Myocyte (in vitro differentiated cells): Measurements from ENCODE around the gene OR13C5. TPM values are rescaled to one million over a fixed set of nuclear protein-coding genes. Genes with fewer than 3 reads are reported as not detected.

Experiments
- DNase-seq: peaks from one replicate; pipeline ENCODE4 v3.0.0-alpha.2; 2012; ENCODE audit warnings: low read depth
- total RNA-seq: library from RNA; depleted of rRNA; stranded (reverse); fragments of >200 nt; gene quantifications from 2 replicates; pipeline ENCODE4 v1.2.3, GENCODE V29; 2014

The OR13C5 gene
- total RNA-seq, 1 donor from 2014 or later: not detected

DNA sequence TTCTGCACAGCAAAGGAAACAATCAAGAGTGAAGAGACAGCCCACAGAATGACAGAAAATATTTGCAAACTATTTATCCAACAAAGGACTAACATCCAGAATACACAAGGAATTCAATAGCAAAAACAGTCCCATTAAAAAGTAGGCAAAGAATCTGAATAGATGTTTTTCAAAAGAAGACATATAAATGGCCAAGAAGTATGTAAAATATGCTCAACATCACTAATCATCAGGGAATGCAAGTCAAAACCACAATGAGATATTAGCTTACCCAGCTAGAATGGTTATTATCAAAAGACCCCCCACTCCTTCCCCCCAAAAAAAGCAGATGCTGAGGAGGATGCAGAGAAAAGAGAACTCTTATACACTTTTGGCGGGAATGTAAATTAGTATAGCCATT lies 43.7 kb downstream of the OR13C5 start:
- no peak for DNase-seq

DNA sequence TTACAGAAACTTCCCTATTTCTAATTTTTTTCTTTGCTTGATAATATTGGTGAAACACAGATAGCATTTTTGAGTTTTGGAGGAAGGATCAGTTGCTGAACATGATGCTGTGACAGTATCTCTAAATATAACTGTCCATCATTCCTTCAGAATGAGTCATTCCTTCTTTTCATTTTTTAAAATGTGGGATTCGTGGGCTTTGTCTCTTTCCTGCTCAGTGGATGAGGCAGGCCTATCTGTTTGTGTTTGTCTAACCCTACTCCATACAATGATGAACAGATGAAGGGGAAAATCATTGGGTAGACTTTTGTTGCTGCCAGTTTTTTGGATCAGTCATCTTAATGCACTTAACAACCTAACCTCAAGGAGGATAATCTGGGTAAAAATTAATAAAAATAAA lies 46.0 kb downstream of the OR13C5 start:
- peak; percentile 56 for DNase-seq

Other genes with a start within 250 kb of the OR13C5 start
- gene OR13F1, start 95.2 kb downstream of the OR13C5 start, total RNA-seq: not detected in 2 replicates
- gene OR13C4, start 72.2 kb downstream of the OR13C5 start, total RNA-seq: not detected in 2 replicates
- gene OR13C3, start 62.6 kb downstream of the OR13C5 start, total RNA-seq: not detected in 2 replicates
- not detected in 2 replicates for gene OR13C8, start 30.2 kb downstream of the OR13C5 start, total RNA-seq
- not detected in 2 replicates for gene OR13C2, start 6.2 kb upstream of the OR13C5 start, total RNA-seq
- not detected in 2 replicates for gene OR13C9, start 18.8 kb upstream of the OR13C5 start, total RNA-seq
- gene OR13D1, start 95.1 kb upstream of the OR13C5 start, total RNA-seq: not detected in 2 replicates
- 41.7 and 44.8 TPM in 2 replicates for gene NIPSNAP3A, start 148.3 kb upstream of the OR13C5 start, total RNA-seq
- 1.4 and 2.3 TPM in 2 replicates for gene NIPSNAP3B, start 164.7 kb upstream of the OR13C5 start, total RNA-seq